HEK293T (cell line): ENCODE results near the gene RAD50.

Experiments
- CTCF ChIA-PET: fragments of 350-600 bp; formaldehyde crosslinking; extraction: SDS; loops from one replicate; lab custom pipeline; 2021; ENCODE audit warnings: antibody characterized with exemption, inconsistent platforms; lab: Yijun Ruan, JAX
- POLR2A ChIA-PET: fragments of 350-600 bp; formaldehyde crosslinking; extraction: SDS; loops from one replicate; lab custom pipeline; 2020; ENCODE audit warnings: antibody characterized with exemption, inconsistent platforms; lab: Yijun Ruan, JAX
- DNase-seq: peaks from one replicate; pipeline ENCODE4 v3.0.0; 2012; ENCODE audit warnings: mixed read lengths; ENCODE audit errors: extremely low spot score
- ARNT ChIP-seq: fragments of 450-650 bp; IDR thresholded peaks from 2 replicates; pipeline ENCODE4 v1.6.1; 2017; ENCODE audit warnings: mild to moderate bottlenecking
- BHLHE40 ChIP-seq: fragments of 450-650 bp; IDR thresholded peaks from 2 replicates; pipeline ENCODE4 v1.6.1; 2016; ENCODE audit warnings: mild to moderate bottlenecking, moderate library complexity, borderline replicate concordance
- CTBP1 ChIP-seq: fragments of 450-650 bp; IDR thresholded peaks from 2 replicates; pipeline ENCODE4 v1.6.1; 2016; ENCODE audit warnings: borderline replicate concordance
- ELF4 ChIP-seq: fragments of 450-650 bp; IDR thresholded peaks from 2 replicates; pipeline ENCODE4 v1.6.1; 2017; ENCODE audit warnings: antibody characterized with exemption
- FOXA1 ChIP-seq: fragments of 450-650 bp; IDR thresholded peaks from 2 replicates; pipeline ENCODE4 v1.6.1; 2016; ENCODE audit warnings: mild to moderate bottlenecking
- FOXK2 ChIP-seq: fragments of 450-650 bp; IDR thresholded peaks from 2 replicates; pipeline ENCODE4 v1.6.1; 2016; ENCODE audit warnings: mild to moderate bottlenecking
- FOXM1 ChIP-seq: fragments of 450-650 bp; IDR thresholded peaks from 2 replicates; pipeline ENCODE4 v1.6.1; 2017; ENCODE audit warnings: mild to moderate bottlenecking, borderline replicate concordance
- HDGF ChIP-seq: fragments of 450-650 bp; IDR thresholded peaks from 2 replicates; pipeline ENCODE4 v1.6.1; 2017; ENCODE audit warnings: antibody characterized with exemption, borderline replicate concordance
- L3MBTL2 ChIP-seq: fragments of 450-650 bp; conservative IDR thresholded peaks from 2 replicates; pipeline ENCODE4 v1.6.1; 2016; ENCODE audit warnings: mild to moderate bottlenecking
- LEF1 ChIP-seq: fragments of 450-650 bp; IDR thresholded peaks from 2 replicates; pipeline ENCODE4 v1.6.1; 2017; ENCODE audit warnings: mild to moderate bottlenecking, borderline replicate concordance
- NFRKB ChIP-seq: fragments of 450-650 bp; IDR thresholded peaks from 2 replicates; pipeline ENCODE4 v1.6.1; 2016; ENCODE audit warnings: mild to moderate bottlenecking, moderate library complexity
- SP1 ChIP-seq: fragments of 450-650 bp; IDR thresholded peaks from 2 replicates; pipeline ENCODE4 v1.6.1; 2017
- SUZ12 ChIP-seq: fragments of 450-650 bp; IDR thresholded peaks from 2 replicates; pipeline ENCODE4 v1.6.1; 2016; ENCODE audit warnings: mild to moderate bottlenecking
- TARDBP ChIP-seq: fragments of 450-650 bp; IDR thresholded peaks from 2 replicates; pipeline ENCODE4 v1.6.1; 2016
- ZNF384 ChIP-seq: fragments of 450-650 bp; IDR thresholded peaks from 2 replicates; pipeline ENCODE4 v1.6.1; 2016
- TF ChIP-seq, protein P1 (sequence below): fragments of 450-650 bp; IDR thresholded peaks from 2 replicates; pipeline ENCODE4 v1.6.1; 2016

Gene RAD50

DNA sequence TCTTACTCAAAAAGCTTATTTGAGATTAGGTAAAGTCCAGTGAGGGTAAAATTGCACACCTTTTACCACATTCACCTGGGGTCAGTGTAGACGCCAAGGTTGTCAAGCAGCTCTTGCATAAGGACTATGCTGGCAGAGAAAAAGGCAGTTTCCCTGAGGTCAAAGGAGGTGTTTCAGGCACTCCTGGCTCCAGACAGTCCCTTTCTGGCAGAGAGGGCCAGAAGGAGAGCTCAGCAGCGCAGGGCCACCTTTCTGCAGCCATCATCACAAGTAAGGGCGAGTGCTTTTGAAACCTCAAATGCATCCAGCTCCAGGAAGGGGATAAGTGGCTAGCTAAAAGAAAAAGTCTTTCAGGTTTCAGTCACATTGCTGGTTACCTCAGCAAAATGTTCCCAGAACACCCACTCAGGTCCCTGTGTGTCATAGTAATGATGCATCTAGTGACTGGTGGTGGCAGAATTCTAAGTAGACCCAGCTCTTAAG, 84.5 kb downstream of the RAD50 start:
- POLR2A ChIA-PET: no interaction called here
- CTCF ChIA-PET: no interaction called here
- DNase-seq: no peak
- no peak for TF ChIP-seq FOXK2
- TF ChIP-seq SUZ12: no peak
- no peak for TF ChIP-seq BHLHE40

DNA sequence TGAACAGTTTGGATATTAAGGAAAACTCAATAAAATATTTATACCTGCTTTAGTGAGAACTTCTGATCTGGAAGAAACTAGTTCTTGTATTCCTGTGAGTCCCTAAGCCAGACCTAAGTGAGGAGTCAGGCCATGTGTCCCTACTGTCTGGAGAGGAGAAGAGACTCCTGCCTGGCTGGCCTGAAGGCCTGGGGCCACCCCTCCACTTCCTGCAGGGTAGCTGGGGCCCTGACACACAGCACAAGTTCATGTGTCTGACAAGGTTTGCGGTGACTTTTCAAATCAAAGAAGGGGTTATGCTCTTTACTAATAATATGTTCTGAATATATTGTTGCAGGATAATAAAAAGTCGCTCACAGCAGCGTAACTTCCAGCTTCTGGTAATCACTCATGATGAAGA, 85.1 kb downstream of the RAD50 start:
- TF ChIP-seq CTBP1 (no peak), NFRKB (no peak), ELF4 (no peak), L3MBTL2 (no peak), ARNT (no peak), FOXA1 (no peak), ZNF384 (no peak), FOXM1 (no peak)
- DNase-seq: no peak
- ChIA-PET CTCF (no interaction called here), POLR2A (no interaction called here)

DNA sequence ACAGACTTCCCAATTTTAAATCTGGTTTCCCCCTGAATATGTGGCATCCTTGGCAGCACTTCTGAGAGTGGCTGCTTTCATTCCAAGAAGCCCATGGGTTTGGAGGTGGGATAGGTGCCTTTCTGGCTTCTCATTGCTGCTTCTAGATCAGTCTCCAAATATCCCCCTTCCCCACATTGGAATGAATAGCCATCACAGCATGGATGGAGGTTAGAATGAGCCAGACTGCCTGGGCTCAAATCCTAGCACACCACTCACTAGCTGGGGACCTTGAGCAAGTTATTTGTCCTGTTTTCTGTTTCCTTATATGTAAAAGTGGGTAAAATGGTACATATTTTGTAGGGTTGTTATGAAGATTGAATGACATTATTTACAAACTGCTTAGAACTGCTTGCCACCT, 87.4 kb downstream of the RAD50 start:
- TF ChIP-seq FOXM1: no peak
- no peak for TF ChIP-seq SUZ12
- no peak for TF ChIP-seq NFRKB
- TF ChIP-seq ARNT: no peak
- TF ChIP-seq TARDBP: no peak
- TF ChIP-seq, protein P1, sequence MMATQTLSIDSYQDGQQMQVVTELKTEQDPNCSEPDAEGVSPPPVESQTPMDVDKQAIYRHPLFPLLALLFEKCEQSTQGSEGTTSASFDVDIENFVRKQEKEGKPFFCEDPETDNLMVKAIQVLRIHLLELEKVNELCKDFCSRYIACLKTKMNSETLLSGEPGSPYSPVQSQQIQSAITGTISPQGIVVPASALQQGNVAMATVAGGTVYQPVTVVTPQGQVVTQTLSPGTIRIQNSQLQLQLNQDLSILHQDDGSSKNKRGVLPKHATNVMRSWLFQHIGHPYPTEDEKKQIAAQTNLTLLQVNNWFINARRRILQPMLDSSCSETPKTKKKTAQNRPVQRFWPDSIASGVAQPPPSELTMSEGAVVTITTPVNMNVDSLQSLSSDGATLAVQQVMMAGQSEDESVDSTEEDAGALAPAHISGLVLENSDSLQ: no peak
- TF ChIP-seq FOXA1: no peak
- no peak for TF ChIP-seq LEF1
- no peak for TF ChIP-seq ELF4
- ChIA-PET POLR2A (no interaction called here), CTCF (no interaction called here)
- no peak for DNase-seq

DNA sequence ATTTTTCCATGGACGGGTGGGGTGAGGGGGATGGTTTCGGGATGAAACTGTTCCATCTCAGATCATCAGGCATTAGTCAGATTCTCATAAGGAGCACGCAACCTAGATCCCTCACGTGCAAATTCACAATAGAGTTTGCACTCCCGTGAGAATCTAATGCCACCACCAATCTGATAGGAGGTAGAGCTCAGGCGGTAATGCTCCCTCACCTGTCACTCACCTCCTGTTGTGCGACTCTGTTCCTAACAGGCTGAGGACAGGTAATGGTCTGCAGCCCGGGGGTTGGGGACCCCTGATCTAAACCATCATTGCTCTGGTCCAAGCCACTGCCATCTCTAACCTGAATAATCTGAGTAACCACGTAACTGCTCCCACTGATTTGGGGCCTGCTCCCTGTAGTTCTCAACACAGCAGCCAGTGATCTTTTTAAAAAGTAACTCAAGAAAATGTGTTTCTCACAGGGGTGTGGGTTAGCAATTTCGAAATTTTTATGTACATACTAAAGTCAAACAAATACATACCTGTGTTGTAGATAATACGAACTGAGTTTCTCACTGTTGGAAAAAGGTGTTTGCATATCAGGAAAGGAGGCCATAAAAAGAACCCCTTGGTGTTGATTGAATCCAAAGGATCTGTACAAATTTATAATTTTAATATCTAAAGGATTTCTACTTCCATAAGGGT, 89.9 kb downstream of the RAD50 start:
- CTCF ChIA-PET: interaction anchor here (0.7 kb wide), 1 partner anchor 14 kb away, joined by 4 read pairs; no protein-coding TSS in a partner anchor
- TF ChIP-seq NFRKB: no peak
- no peak for TF ChIP-seq BHLHE40
- no peak for TF ChIP-seq SP1
- TF ChIP-seq FOXK2: no peak
- TF ChIP-seq, protein P1: no peak
- TF ChIP-seq TARDBP: no peak
- TF ChIP-seq L3MBTL2: no peak
- TF ChIP-seq HDGF: no peak
- no peak for TF ChIP-seq LEF1
- no peak for TF ChIP-seq FOXM1
- no peak for TF ChIP-seq ARNT
- no peak for TF ChIP-seq ZNF384
- TF ChIP-seq SUZ12: no peak
- TF ChIP-seq ELF4: no peak
- TF ChIP-seq FOXA1: no peak
- no peak for TF ChIP-seq CTBP1
- POLR2A ChIA-PET: no interaction called here
- DNase-seq: no peak

DNA sequence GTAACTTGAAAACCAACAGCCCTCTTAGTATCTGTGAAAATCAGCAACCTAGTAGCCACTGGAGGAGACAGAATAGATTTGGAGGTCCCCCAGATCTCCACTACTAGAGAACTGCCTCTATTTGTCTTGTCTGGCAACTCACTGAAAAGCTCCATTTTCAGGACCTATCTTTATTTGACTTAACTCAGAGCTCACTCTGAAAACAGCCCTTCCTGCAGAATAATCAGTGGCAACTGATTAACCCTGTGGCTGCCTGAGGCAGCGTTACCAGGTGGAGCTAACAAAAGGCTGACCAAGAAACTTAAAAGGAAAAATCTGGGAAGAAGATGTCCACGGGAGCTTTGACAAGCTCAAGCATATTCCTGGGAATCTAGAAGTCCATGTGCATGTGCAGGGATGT, 90.7 kb downstream of the RAD50 start:
- no peak for DNase-seq
- POLR2A ChIA-PET: no interaction called here
- CTCF ChIA-PET: interaction anchor here (0.7 kb wide), 1 partner anchor 13 kb away, joined by 4 read pairs; no protein-coding TSS in a partner anchor
- TF ChIP-seq ZNF384 (no peak), TARDBP (no peak), ELF4 (no peak), CTBP1 (no peak), NFRKB (no peak), FOXA1 (no peak), FOXK2 (no peak), BHLHE40 (no peak), HDGF (no peak), SUZ12 (no peak), SP1 (no peak), LEF1 (no peak), ARNT (no peak), FOXM1 (no peak), L3MBTL2 (no peak)
- TF ChIP-seq, protein P1: no peak

DNA sequence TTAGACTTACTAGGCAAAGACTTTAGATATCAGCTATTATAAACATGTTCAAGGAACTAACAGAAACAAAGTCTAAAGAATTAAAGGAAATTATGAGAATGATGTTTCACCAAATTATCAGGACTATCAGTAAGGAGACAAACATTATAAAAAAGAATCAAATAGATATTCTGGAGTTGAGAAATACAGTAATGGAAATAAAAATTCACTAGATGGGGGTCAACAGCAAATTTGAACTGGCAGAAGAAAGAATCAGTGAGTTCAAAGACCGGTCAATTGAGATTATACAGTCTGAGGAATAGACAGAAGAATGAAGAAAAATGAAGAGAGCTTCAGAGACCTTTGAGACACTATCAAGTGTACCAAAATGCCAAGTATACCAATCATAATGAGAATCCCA, 91.6 kb downstream of the RAD50 start:
- TF ChIP-seq SUZ12 (no peak), LEF1 (no peak), CTBP1 (no peak), NFRKB (no peak), ARNT (no peak)
- ChIA-PET CTCF (no interaction called here), POLR2A (interaction anchor here (1.1 kb wide), 1 partner anchor 29 kb away, joined by 3 read pairs; no protein-coding TSS in a partner anchor)
- no peak for DNase-seq
